K562 (cell line): ENCODE results near the gene FAM89B. TPM values are rescaled to one million over a fixed set of nuclear protein-coding genes. Genes with fewer than 3 reads are reported as not detected.

ENCODE experiments used
- ETS2 ChIP-seq: IDR thresholded peaks from 2 replicates; pipeline ENCODE4 v1.6.1; 2016; ENCODE audit warnings: borderline replicate concordance, missing genetic modification characterization, mild to moderate bottlenecking, moderate library complexity, missing compliant biosample characterization; ENCODE audit not compliant: poor library complexity, severe bottlenecking
- ZFP36 ChIP-seq: fragments of 150-350 bp; IDR thresholded peaks from 2 replicates; pipeline ENCODE4 v1.6.1; 2018; ENCODE audit warnings: low read length, low read depth; ENCODE audit not compliant: partially characterized antibody
- ZNF174 ChIP-seq: fragments of 250-450 bp; sonication (Bioruptor Pico); IDR thresholded peaks from 2 replicates; pipeline ENCODE4 v1.4.0; 2020; ENCODE audit warnings: mild to moderate bottlenecking
- polyA plus RNA-seq, 8 experiments: library from polyadenylated mRNA; depleted of rRNA in 4 of 8; stranded (reverse) in 5 of 8; unstranded in 3 of 8; fragments of >200 nt; fragmentation: Nextera tagmentation in 2 of 8; fragmentation: Illumina TruSeq in 1 of 8; extraction: Ambion mirVana in 2 of 8; extraction: Trizol in 1 of 8; gene quantifications; 2 replicates each; pipeline versions ENCODE4 v1.2.1 to v1.2.3, GENCODE V29; 2011 to 2014; ENCODE audit warnings: inconsistent platforms in 1 of 8, missing spikeins in 1 of 8
- total RNA-seq, 7 experiments: library from RNA; depleted of rRNA in 6 of 7; stranded (reverse); fragments of >200 nt in 6 of 7; fragmentation: Illumina TruSeq in 2 of 7; extraction: Trizol in 2 of 7; gene quantifications; 2 replicates each; pipeline versions ENCODE4 v1.2.1 to v1.2.3, GENCODE V29; 2011 to 2021; ENCODE audit warnings: low replicate concordance in 1 of 7
- TF ChIP-seq, protein P1 (sequence below): sonication (generic); formaldehyde crosslinking; IDR thresholded peaks from 2 replicates; pipeline ENCODE4 v1.8.0; 2022; ENCODE audit warnings: mild to moderate bottlenecking, missing genetic modification reagents
- TF ChIP-seq, protein P2 (sequence below): fragments of 250-450 bp; sonication (Bioruptor Pico); IDR thresholded peaks from 2 replicates; pipeline ENCODE4 v1.6.1; 2021; ENCODE audit warnings: mild to moderate bottlenecking
- TF ChIP-seq, protein P3 (sequence below): sonication (generic); formaldehyde crosslinking; IDR thresholded peaks from 2 replicates; pipeline ENCODE4 v1.8.0; 2023; ENCODE audit warnings: missing genetic modification reagents, mild to moderate bottlenecking, borderline replicate concordance

Gene FAM89B
- total and polyA plus RNA-seq, 9 of the 15 experiments (the other 6 are each of a cell fraction or from before 2014, with no cell fraction given) = 0.32 to 27.6 (median 11.9) TPM

GRCh38 chr11:65562020-65562419 lies 10.3 kb upstream of the FAM89B start (continued):
- TF ChIP-seq ZNF174 (no peak), ETS2 (tag) (no peak), ZFP36 (no peak)
- TF ChIP-seq, protein P1, sequence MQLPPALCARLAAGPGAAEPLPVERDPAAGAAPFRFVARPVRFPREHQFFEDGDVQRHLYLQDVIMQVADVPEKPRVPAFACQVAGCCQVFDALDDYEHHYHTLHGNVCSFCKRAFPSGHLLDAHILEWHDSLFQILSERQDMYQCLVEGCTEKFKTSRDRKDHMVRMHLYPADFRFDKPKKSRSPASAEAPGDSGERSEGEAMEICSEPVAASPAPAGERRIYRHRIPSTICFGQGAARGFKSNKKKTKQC (CRISPR knock-in tag) = no peak
- TF ChIP-seq, protein P2, sequence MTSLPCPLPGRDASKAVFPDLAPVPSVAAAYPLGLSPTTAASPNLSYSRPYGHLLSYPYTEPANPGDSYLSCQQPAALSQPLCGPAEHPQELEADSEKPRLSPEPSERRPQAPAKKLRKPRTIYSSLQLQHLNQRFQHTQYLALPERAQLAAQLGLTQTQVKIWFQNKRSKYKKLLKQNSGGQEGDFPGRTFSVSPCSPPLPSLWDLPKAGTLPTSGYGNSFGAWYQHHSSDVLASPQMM (CRISPR knock-in tag) = no peak
- TF ChIP-seq, protein P3, sequence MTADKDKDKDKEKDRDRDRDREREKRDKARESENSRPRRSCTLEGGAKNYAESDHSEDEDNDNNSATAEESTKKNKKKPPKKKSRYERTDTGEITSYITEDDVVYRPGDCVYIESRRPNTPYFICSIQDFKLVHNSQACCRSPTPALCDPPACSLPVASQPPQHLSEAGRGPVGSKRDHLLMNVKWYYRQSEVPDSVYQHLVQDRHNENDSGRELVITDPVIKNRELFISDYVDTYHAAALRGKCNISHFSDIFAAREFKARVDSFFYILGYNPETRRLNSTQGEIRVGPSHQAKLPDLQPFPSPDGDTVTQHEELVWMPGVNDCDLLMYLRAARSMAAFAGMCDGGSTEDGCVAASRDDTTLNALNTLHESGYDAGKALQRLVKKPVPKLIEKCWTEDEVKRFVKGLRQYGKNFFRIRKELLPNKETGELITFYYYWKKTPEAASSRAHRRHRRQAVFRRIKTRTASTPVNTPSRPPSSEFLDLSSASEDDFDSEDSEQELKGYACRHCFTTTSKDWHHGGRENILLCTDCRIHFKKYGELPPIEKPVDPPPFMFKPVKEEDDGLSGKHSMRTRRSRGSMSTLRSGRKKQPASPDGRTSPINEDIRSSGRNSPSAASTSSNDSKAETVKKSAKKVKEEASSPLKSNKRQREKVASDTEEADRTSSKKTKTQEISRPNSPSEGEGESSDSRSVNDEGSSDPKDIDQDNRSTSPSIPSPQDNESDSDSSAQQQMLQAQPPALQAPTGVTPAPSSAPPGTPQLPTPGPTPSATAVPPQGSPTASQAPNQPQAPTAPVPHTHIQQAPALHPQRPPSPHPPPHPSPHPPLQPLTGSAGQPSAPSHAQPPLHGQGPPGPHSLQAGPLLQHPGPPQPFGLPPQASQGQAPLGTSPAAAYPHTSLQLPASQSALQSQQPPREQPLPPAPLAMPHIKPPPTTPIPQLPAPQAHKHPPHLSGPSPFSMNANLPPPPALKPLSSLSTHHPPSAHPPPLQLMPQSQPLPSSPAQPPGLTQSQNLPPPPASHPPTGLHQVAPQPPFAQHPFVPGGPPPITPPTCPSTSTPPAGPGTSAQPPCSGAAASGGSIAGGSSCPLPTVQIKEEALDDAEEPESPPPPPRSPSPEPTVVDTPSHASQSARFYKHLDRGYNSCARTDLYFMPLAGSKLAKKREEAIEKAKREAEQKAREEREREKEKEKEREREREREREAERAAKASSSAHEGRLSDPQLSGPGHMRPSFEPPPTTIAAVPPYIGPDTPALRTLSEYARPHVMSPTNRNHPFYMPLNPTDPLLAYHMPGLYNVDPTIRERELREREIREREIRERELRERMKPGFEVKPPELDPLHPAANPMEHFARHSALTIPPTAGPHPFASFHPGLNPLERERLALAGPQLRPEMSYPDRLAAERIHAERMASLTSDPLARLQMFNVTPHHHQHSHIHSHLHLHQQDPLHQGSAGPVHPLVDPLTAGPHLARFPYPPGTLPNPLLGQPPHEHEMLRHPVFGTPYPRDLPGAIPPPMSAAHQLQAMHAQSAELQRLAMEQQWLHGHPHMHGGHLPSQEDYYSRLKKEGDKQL (CRISPR knock-in tag) = no peak
